SK-N-SH (cell line): Measurements from ENCODE around the gene ZNF827. TPM values are rescaled to one million over a fixed set of nuclear protein-coding genes. Genes with fewer than 3 reads are reported as not detected.

ENCODE experiments used
- CTCF ChIA-PET: fragments of 300-600, 350-600 bp; formaldehyde crosslinking; extraction: SDS; loops from one replicate; lab custom pipeline; 2021; lab: Yijun Ruan, JAX
- POLR2A ChIA-PET: fragments of 350-600 bp; sonication (Branson Sonifier 250); formaldehyde crosslinking; extraction: SDS; loops from one replicate; lab custom pipeline; 2020; ENCODE audit warnings: antibody characterized with exemption, inconsistent platforms; lab: Yijun Ruan, JAX
- DNase-seq: peaks from one replicate; pipeline ENCODE4 v3.0.0; 2012
- H2AFZ ChIP-seq: fragments of 200-600 bp; sonication (generic); 2 replicates; pipeline ENCODE4 v1.8.1; 2016; ENCODE audit warnings: antibody characterized with exemption, mild to moderate bottlenecking, low read depth
- H3F3A ChIP-seq: fragments of 200-600 bp; sonication (generic); replicated peaks from 2 replicates; pipeline ENCODE3; 2016; ENCODE audit warnings: antibody characterized with exemption, mild to moderate bottlenecking; ENCODE audit not compliant: insufficient read depth
- H3K27ac ChIP-seq, 2 experiments: fragments of 200-500 bp in 1 of 2; fragments of 200-600 bp in 1 of 2; sonication (Bioruptor generic) in 1 of 2; sonication (generic), shearing (Covaris generic) in 1 of 2; 2 replicates each; pipeline versions ENCODE4 v1.5.1 to v1.6.1; 2014 to 2016; ENCODE audit warnings: low read depth in 2 of 2, inconsistent platforms in 1 of 2, low read length in 1 of 2, mild to moderate bottlenecking in 1 of 2, mixed read lengths in 1 of 2
- H3K27me3 ChIP-seq: fragments of 200-600 bp; sonication (generic), shearing (Covaris generic); 2 replicates; pipeline ENCODE4 v1.6.1; 2016; ENCODE audit warnings: mixed run types; ENCODE audit not compliant: insufficient read depth
- H3K36me3 ChIP-seq, 2 experiments: fragments of 200-500 bp in 1 of 2; fragments of 200-600 bp in 1 of 2; sonication (Bioruptor generic) in 1 of 2; sonication (generic) in 1 of 2; replicated peaks in 1 of 2; 2 replicates each; pipeline versions ENCODE3 to v1.5.1; 2014 to 2016; ENCODE audit warnings: low read length in 1 of 2, mild to moderate bottlenecking in 1 of 2; ENCODE audit not compliant: insufficient read depth in 2 of 2, control insufficient read depth in 1 of 2
- H3K4me1 ChIP-seq, 2 experiments: fragments of 200-500 bp in 1 of 2; fragments of 200-600 bp in 1 of 2; sonication (Bioruptor generic) in 1 of 2; sonication (generic), shearing (Covaris generic) in 1 of 2; 2 replicates each; pipeline versions ENCODE4 v1.5.1 to v1.6.1; 2014 to 2016; ENCODE audit warnings: low read depth in 1 of 2, low read length in 1 of 2, mixed run types in 1 of 2; ENCODE audit not compliant: insufficient read depth in 2 of 2, control insufficient read depth in 1 of 2
- H3K4me2 ChIP-seq: fragments of 200-600 bp; sonication (generic), shearing (Covaris generic); 2 replicates; pipeline ENCODE4 v1.6.1; 2017; ENCODE audit warnings: mixed run types
- H3K4me3 ChIP-seq, 2 experiments: fragments of 200-500 bp in 1 of 2; fragments of 200-600 bp in 1 of 2; sonication (Bioruptor generic) in 1 of 2; sonication (generic), shearing (Covaris generic) in 1 of 2; 2 replicates each; pipeline versions ENCODE4 v1.5.1 to v1.8.1; 2014 to 2016; ENCODE audit warnings: low read depth in 2 of 2, inconsistent platforms in 1 of 2, low read length in 1 of 2, mild to moderate bottlenecking in 1 of 2, mixed read lengths in 1 of 2, moderate library complexity in 1 of 2
- H3K79me2 ChIP-seq: fragments of 200-600 bp; sonication (generic); 2 replicates; pipeline ENCODE4 v1.8.1; 2017; ENCODE audit warnings: mild to moderate bottlenecking; ENCODE audit not compliant: insufficient read depth
- H3K9ac ChIP-seq: fragments of 200-600 bp; sonication (generic); 2 replicates; pipeline ENCODE4 v1.6.1; 2017; ENCODE audit warnings: mixed run types
- H3K9me2 ChIP-seq: fragments of 200-600 bp; sonication (generic); 2 replicates; pipeline ENCODE4 v1.6.1; 2017; ENCODE audit warnings: mixed run types
- H3K9me3 ChIP-seq: fragments of 200-600 bp; sonication (generic); 2 replicates; pipeline ENCODE4 v1.6.1; 2017; ENCODE audit warnings: mixed run types, mild to moderate bottlenecking, moderate library complexity
- H4K20me1 ChIP-seq: fragments of 200-600 bp; sonication (generic); 2 replicates; pipeline ENCODE4 v1.6.1; 2017; ENCODE audit warnings: mild to moderate bottlenecking, mixed run types; ENCODE audit not compliant: insufficient read depth
- FOSL2 ChIP-seq: IDR thresholded peaks from 2 replicates; pipeline ENCODE4 v1.4.0; 2012; ENCODE audit warnings: low read depth, mild to moderate bottlenecking, moderate library complexity, borderline replicate concordance
- FOXJ3 ChIP-seq: sonication (generic); formaldehyde crosslinking; IDR thresholded peaks from 2 replicates; pipeline ENCODE4 v1.5.1; 2020; ENCODE audit warnings: mild to moderate bottlenecking, missing genetic modification reagents
- GABPA ChIP-seq: IDR thresholded peaks from 2 replicates; pipeline ENCODE4 v1.4.0; 2012; ENCODE audit warnings: low read depth, mild to moderate bottlenecking
- IRF3 ChIP-seq: fragments of 150-350 bp; IDR thresholded peaks from 2 replicates; pipeline ENCODE4 v1.6.1; 2016; ENCODE audit warnings: mild to moderate bottlenecking, low read depth, low read length
- MEF2A ChIP-seq: IDR thresholded peaks from 2 replicates; pipeline ENCODE4 v1.4.0; 2012; ENCODE audit warnings: low read depth, borderline replicate concordance
- PBX3 ChIP-seq: IDR thresholded peaks from 2 replicates; pipeline ENCODE4; 2012
- RAD21 ChIP-seq: IDR thresholded peaks from 2 replicates; pipeline ENCODE4 v1.6.1; 2012; ENCODE audit warnings: mild to moderate bottlenecking, low read length
- RCOR1 ChIP-seq: fragments of 150-350 bp; IDR thresholded peaks from 2 replicates; pipeline ENCODE4 v1.6.1; 2017; ENCODE audit warnings: antibody characterized with exemption, low read length
- REST ChIP-seq: IDR thresholded peaks from 2 replicates; pipeline ENCODE4 v1.6.1; 2012; ENCODE audit warnings: mild to moderate bottlenecking, low read depth, low read length, moderate library complexity
- SIN3A ChIP-seq: IDR thresholded peaks from 2 replicates; pipeline ENCODE4 v1.6.1; 2012; ENCODE audit warnings: low read depth, mild to moderate bottlenecking, low read length, moderate library complexity, borderline replicate concordance
- TCF12 ChIP-seq: IDR thresholded peaks from 2 replicates; pipeline ENCODE4 v1.4.0; 2012
- USF2 ChIP-seq: fragments of 150-350 bp; IDR thresholded peaks from 2 replicates; pipeline ENCODE4 v1.6.1; 2017; ENCODE audit warnings: antibody characterized with exemption, low read length, low read depth, borderline replicate concordance
- WGBS: methylation state at CpG from one replicate; pipeline ENCODE4 v1.1.6; 2017; ENCODE audit warnings: low lambda C conversion rate; 5-methylcytosine and 5-hydroxymethylcytosine counted together
- polyA plus RNA-seq, 3 experiments: library from polyadenylated mRNA; depleted of rRNA; stranded (reverse); fragments of >200 nt; gene quantifications; 2 replicates each; pipeline ENCODE4 v1.2.3, GENCODE V29; 2012

Gene ZNF827
- polyA plus RNA-seq, 1 of the 3 experiments (the other 2 are of a cell fraction), result 23.2 TPM

- peaks cover 55 to 60% of the 10 kb centered on the region in 2 experiments for H3K36me3 ChIP-seq
- no peaks in the 10 kb centered on the region for H3K9me3 ChIP-seq
- H3K9me2 ChIP-seq, result no peaks in the 10 kb centered on the region
- no peak overlapping the region for H3K9ac ChIP-seq
- no peak overlapping the region for H3K4me3 ChIP-seq
- H2AFZ ChIP-seq, result no peak overlapping the region
- H3K27me3 ChIP-seq, result no peaks in the 10 kb centered on the region
- TF ChIP-seq SIN3A (no peak), FOXJ3 (CRISPR knock-in tag) (no peak), REST (no peak), RAD21 (no peak), GABPA (no peak), IRF3 (no peak), MEF2A (no peak), USF2 (no peak), FOSL2 (no peak), PBX3 (no peak), TCF12 (no peak), RCOR1 (no peak)
- no peaks in the 10 kb centered on the region for H4K20me1 ChIP-seq
- H3K27ac ChIP-seq, result no peak overlapping the region
- peaks cover 0 to 16% of the 10 kb centered on the region in 2 experiments; a peak in 1 of 4 replicates for H3K4me1 ChIP-seq
- WGBS, result 94% methylated on average over 4 of the region's 4 CpGs
- H3K79me2 ChIP-seq, result no peaks in the 10 kb centered on the region; the same call in 1 of the 2 replicates
- ChIA-PET POLR2A (no interaction called here), CTCF (no interaction called here)
- no peak for DNase-seq
- no peak overlapping the region for H3K4me2 ChIP-seq
- H3F3A ChIP-seq, result peaks cover 5% of the 10 kb centered on the region
These were observed 93.5 kb downstream of the ZNF827 start for GRCh38 chr4:145845118-145845517.
